ENCODE results near the gene ZNF618. TPM values are rescaled to one million over a fixed set of nuclear protein-coding genes. Genes with fewer than 3 reads are reported as not detected.

Gene ZNF618
- polyA plus RNA-seq, 3 donors, result 0.53 to 1.9 (median 0.78) TPM

- intact Hi-C loops (cut with micrococcal nuclease), result no loop called here
- H3K4me3 Mint-ChIP-seq, result no peak overlapping the region
- peaks cover 2 to 20% of the 10 kb centered on the region in 2 donors for H3K36me3 Mint-ChIP-seq
These were observed 25.1 kb downstream of the ZNF618 start for GRCh38 chr9:113901221-113901688.

DNA sequence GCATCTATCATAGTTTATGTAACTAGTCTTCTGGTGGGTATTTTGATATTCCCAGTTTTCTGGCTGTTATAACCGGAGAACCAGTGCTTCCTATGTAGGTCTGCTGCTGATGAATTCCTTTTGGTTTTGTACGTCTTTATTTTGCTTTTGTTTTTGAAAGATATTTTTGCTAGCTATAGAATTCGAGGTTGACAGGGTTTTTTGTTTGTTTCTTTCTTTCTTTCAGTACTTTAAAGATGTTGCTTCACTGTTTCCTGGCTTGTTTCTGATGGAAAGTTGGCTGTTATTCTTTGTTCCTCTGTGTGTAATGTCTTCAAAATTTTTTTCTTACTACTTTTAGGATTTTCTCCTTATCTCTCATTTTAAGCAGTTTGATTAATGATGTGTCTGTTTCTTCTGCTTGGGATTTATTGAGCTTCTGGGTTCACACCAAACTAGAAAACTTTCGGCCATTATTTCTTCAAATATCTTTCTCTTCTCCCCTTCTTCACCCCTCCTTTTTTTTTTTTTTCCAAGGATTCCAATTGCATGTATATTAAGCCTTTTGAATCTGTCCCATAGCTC lies 27.5 kb downstream of the ZNF618 start:
- Histone ChIP-seq H3K36me3 (replicated peaks in 1 of 2; ENCODE audit: control insufficient read depth in 1 of 2, insufficient read depth in 2 of 2, low read length in 2 of 2) (no peaks in the 10 kb centered on the region), H3K79me2 (ENCODE audit: insufficient read depth, low read length) (no peaks in the 10 kb centered on the region), H4K20me1 (ENCODE audit: insufficient read depth, low read length) (no peaks in the 10 kb centered on the region), H3K9ac (ENCODE audit: insufficient read depth, low read length, poor library complexity, severe bottlenecking) (no peak overlapping the region), H3K9me3 (replicated peaks in 1 of 2; ENCODE audit: control insufficient read depth in 1 of 2, insufficient read depth in 1 of 2, low read length in 2 of 2) (peaks cover 4 to 21% of the 10 kb centered on the region in 2 donors), H3K4me1 (ENCODE audit: control insufficient read depth in 1 of 2, insufficient read depth in 2 of 2, low read length in 2 of 2) (no peaks in the 10 kb centered on the region), H3K4me2 (replicated peaks; ENCODE audit: extremely low read depth, low read length, poor library complexity, severe bottlenecking) (no peak overlapping the region), H2AFZ (ENCODE audit: insufficient read depth, low read depth, low read length, poor library complexity, severe bottlenecking) (no peak overlapping the region), H3K27me3 (ENCODE audit: control insufficient read depth in 2 of 2, insufficient read depth in 2 of 2, low read length in 2 of 2) (no peaks in the 10 kb centered on the region), H3K27ac (ENCODE audit: low read depth in 1 of 2, low read length in 2 of 2) (no peak overlapping the region), H3K4me3 (replicated peaks in 1 of 3; ENCODE audit: low read depth in 2 of 3, low read length in 3 of 3) (no peak overlapping the region)
- TF ChIP-seq, protein P1, sequence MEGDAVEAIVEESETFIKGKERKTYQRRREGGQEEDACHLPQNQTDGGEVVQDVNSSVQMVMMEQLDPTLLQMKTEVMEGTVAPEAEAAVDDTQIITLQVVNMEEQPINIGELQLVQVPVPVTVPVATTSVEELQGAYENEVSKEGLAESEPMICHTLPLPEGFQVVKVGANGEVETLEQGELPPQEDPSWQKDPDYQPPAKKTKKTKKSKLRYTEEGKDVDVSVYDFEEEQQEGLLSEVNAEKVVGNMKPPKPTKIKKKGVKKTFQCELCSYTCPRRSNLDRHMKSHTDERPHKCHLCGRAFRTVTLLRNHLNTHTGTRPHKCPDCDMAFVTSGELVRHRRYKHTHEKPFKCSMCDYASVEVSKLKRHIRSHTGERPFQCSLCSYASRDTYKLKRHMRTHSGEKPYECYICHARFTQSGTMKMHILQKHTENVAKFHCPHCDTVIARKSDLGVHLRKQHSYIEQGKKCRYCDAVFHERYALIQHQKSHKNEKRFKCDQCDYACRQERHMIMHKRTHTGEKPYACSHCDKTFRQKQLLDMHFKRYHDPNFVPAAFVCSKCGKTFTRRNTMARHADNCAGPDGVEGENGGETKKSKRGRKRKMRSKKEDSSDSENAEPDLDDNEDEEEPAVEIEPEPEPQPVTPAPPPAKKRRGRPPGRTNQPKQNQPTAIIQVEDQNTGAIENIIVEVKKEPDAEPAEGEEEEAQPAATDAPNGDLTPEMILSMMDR (IDR thresholded peaks at IDR 0.05), result no peak
- no peak for DNase-seq
- H3K27me3 Mint-ChIP-seq (ENCODE audit: low read depth in 3 of 3), result peaks cover 0 to 2% (median 2%) of the 10 kb centered on the region in 3 donors
- WGBS (ENCODE audit: insufficient coverage), result 83% methylated on average over 2 of the region's 4 CpGs
- H3K36me3 Mint-ChIP-seq, result peaks cover 2 to 20% of the 10 kb centered on the region in 2 donors
- no peak overlapping the region for H3K27ac Mint-ChIP-seq
- H3K9me3 Mint-ChIP-seq, result peaks cover 8 to 34% (median 22%) of the 10 kb centered on the region in 7 donors
- intact Hi-C loops (cut with micrococcal nuclease), result no loop called here
- no peak overlapping the region for H3K4me3 Mint-ChIP-seq
- peaks cover 4% of the 10 kb centered on the region for H3K4me1 Mint-ChIP-seq

More at GRCh38 chr9:113901221-113901688, 25.1 kb downstream of the ZNF618 start:
- TF ChIP-seq, protein P1 (IDR thresholded peaks at IDR 0.05), result no peak
- Histone ChIP-seq H3K4me3 (replicated peaks in 1 of 3; ENCODE audit: low read depth in 2 of 3, low read length in 3 of 3) (no peak overlapping the region), H3K79me2 (ENCODE audit: insufficient read depth, low read length) (no peaks in the 10 kb centered on the region), H3K36me3 (replicated peaks in 1 of 2; ENCODE audit: control insufficient read depth in 1 of 2, insufficient read depth in 2 of 2, low read length in 2 of 2) (no peaks in the 10 kb centered on the region), H3K4me1 (ENCODE audit: control insufficient read depth in 1 of 2, insufficient read depth in 2 of 2, low read length in 2 of 2) (no peaks in the 10 kb centered on the region), H4K20me1 (ENCODE audit: insufficient read depth, low read length) (no peaks in the 10 kb centered on the region), H3K9me3 (replicated peaks in 1 of 2; ENCODE audit: control insufficient read depth in 1 of 2, insufficient read depth in 1 of 2, low read length in 2 of 2) (peaks cover 4 to 21% of the 10 kb centered on the region in 2 donors), H3K27ac (ENCODE audit: low read depth in 1 of 2, low read length in 2 of 2) (no peak overlapping the region), H3K9ac (ENCODE audit: insufficient read depth, low read length, poor library complexity, severe bottlenecking) (no peak overlapping the region), H2AFZ (ENCODE audit: insufficient read depth, low read depth, low read length, poor library complexity, severe bottlenecking) (no peak overlapping the region), H3K4me2 (replicated peaks; ENCODE audit: extremely low read depth, low read length, poor library complexity, severe bottlenecking) (no peak overlapping the region), H3K27me3 (ENCODE audit: control insufficient read depth in 2 of 2, insufficient read depth in 2 of 2, low read length in 2 of 2) (no peaks in the 10 kb centered on the region)
- Mint-ChIP-seq H3K4me1 (peaks cover 7% of the 10 kb centered on the region), H3K9me3 (peaks cover 8 to 34% (median 22%) of the 10 kb centered on the region in 7 donors), H3K27ac (peak overlapping the region in 1 of 7 donors; percentile 53), H3K27me3 (ENCODE audit: low read depth in 3 of 3) (peaks cover 0 to 2% (median 0%) of the 10 kb centered on the region in 3 donors)
- DNase-seq, result no peak
- WGBS (ENCODE audit: insufficient coverage), result 98% methylated on average over 17 of the region's 17 CpGs

Data from CD14-positive monocyte (primary cell).